ENCODE measurements around the gene EFNA2. TPM values are rescaled to one million over a fixed set of nuclear protein-coding genes. Genes with fewer than 3 reads are reported as not detected.

Gene EFNA2
- total RNA-seq (ENCODE audit: low replicate concordance) = not detected in 2 replicates

DNA sequence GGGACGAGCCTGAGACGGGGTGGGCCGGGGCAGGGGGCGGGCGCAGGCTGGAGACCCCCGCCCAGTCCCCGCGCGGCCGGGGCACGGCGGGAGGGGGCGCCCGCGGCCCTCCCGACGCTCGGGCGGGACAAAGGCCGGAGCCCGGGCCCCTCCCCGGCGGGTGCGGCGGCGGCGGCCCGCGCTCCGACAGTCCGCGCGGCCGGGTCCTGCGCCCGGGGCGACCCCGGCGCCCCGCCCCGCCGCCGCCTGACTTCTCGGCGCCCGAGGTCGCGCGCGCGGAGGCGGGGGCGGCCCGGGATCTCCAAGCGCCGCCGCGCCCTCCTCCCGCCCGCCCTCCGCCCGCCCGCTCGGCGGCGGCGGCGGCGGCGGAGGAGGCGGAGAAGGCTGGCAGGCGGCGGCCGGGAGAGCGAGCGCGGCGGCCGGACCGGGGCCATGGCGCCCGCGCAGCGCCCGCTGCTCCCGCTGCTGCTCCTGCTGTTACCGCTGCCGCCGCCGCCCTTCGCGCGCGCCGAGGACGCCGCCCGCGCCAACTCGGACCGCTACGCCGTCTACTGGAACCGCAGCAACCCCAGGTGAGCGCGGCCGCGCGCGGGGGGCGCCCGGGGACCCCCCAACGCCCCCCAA is at the start of gene EFNA2:
EFNA2 (plus strand) TSS at position 137 of the 624 bp plus-strand sequence; CDS start at position 433, 296 bp downstream.
- H3K4me3 ChIP-seq (ENCODE audit: low read depth, low read length) = peak within 1 kb of the TSS; percentile 28
- DNase-seq (ENCODE audit: low read depth) = no peak
- TF ChIP-seq, protein P1, sequence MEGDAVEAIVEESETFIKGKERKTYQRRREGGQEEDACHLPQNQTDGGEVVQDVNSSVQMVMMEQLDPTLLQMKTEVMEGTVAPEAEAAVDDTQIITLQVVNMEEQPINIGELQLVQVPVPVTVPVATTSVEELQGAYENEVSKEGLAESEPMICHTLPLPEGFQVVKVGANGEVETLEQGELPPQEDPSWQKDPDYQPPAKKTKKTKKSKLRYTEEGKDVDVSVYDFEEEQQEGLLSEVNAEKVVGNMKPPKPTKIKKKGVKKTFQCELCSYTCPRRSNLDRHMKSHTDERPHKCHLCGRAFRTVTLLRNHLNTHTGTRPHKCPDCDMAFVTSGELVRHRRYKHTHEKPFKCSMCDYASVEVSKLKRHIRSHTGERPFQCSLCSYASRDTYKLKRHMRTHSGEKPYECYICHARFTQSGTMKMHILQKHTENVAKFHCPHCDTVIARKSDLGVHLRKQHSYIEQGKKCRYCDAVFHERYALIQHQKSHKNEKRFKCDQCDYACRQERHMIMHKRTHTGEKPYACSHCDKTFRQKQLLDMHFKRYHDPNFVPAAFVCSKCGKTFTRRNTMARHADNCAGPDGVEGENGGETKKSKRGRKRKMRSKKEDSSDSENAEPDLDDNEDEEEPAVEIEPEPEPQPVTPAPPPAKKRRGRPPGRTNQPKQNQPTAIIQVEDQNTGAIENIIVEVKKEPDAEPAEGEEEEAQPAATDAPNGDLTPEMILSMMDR (IDR thresholded peaks at IDR 0.05; ENCODE audit: insufficient read depth, low read length) = no peak

DNA sequence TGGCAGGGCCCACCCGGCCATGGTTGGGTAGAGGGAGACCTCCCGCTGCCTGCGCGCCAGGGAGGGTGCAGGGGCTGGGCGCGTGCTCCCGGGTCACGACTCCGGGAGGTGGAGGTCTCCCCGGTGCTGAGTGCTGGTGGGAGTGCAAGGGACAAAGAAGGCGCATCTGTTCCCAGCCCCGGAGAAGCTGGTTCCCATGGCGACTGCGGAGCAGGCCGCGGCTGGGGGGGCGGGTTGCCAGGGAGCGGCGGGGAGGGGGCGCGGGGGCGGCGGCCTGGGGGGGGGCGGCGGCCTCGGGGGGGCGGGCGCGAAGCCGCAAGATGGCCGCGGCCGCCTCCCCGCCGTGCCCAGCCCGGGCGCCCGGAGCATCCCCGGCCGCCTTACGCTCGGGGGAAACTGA is 49.1 kb upstream of the EFNA2 start:
- TF ChIP-seq, protein P1 (IDR thresholded peaks at IDR 0.05; ENCODE audit: insufficient read depth, low read length) = no peak
- DNase-seq (ENCODE audit: low read depth) = no peak
- H3K4me3 ChIP-seq (ENCODE audit: low read depth, low read length) = peak overlapping the region; percentile 76

DNA sequence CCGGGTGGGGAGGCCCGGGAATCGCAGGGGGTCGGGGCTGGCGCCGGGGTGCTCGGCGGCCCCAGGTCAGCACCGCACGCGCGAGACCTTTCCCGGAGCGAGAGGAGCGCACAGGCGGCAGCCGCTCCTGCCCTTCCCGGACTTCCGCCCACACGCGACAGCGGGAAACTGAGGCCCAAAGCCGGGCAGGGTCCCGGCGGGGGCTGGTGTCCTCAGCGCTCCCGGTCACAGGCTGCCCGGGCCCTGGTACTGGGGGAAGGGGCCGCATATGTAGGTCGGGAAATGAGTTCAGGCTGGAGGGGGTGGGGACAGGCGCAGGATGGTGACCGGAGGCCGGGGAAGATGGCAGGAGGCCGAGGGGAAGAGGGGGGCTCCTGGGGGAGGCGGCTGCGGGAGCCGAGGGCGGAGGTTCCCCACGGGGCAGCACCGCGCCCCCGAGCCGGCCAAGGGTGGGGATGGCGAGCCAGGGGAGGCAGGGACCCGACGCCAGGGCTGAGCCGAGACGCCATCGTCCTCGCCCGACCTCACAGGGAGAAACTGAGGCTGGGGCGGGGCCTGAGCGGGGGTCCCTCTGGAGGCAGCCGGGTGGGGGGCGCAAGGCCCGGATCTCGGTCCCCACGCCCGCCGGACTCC is 48.5 kb upstream of the EFNA2 start:
- DNase-seq (ENCODE audit: low read depth) = no peak
- TF ChIP-seq, protein P1 (IDR thresholded peaks at IDR 0.05; ENCODE audit: insufficient read depth, low read length) = no peak
- peak overlapping the region; percentile 76 for H3K4me3 ChIP-seq (ENCODE audit: low read depth, low read length)

DNA sequence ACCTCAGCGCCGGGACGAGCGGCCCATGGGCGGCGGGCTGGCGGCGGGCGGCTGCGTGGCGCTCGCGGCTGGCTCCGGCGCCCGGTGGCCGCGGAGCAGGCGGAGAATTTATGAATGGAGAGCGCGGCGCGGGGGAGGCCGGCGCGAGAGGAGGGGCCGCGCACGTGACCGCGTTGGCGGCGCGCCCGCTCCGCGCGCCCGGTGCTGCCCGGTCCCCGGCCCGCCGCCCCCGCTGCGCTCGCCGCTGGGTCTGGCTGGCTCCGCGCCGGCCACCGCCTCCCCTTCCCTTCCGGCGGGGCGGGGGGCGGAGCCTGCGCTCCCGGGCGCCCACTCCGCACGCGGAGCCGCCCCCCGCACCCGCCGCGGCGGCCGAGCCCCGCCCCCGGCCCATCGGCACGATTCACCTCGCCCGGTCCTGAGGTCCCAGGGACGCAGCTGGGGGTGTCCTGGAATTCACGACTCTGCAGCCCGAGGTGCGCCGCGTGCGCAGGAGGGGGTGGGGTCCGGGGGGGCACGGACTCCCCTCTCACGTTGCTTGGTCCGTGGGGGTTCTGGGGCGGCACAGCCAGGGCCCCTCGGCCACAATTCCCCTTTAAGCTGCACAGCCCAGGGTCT is 47.8 kb upstream of the EFNA2 start, which contains the start of gene CBARP:
CBARP (minus strand) TSS at position 252 of the 615 bp plus-strand sequence. CDS start 1,905 bp downstream, outside the sequence.
- peak within 1 kb of the TSS; percentile 76 for H3K4me3 ChIP-seq (ENCODE audit: low read depth, low read length)
- TF ChIP-seq, protein P1 (IDR thresholded peaks at IDR 0.05; ENCODE audit: insufficient read depth, low read length) = no peak
- no peak for DNase-seq (ENCODE audit: low read depth)

DNA sequence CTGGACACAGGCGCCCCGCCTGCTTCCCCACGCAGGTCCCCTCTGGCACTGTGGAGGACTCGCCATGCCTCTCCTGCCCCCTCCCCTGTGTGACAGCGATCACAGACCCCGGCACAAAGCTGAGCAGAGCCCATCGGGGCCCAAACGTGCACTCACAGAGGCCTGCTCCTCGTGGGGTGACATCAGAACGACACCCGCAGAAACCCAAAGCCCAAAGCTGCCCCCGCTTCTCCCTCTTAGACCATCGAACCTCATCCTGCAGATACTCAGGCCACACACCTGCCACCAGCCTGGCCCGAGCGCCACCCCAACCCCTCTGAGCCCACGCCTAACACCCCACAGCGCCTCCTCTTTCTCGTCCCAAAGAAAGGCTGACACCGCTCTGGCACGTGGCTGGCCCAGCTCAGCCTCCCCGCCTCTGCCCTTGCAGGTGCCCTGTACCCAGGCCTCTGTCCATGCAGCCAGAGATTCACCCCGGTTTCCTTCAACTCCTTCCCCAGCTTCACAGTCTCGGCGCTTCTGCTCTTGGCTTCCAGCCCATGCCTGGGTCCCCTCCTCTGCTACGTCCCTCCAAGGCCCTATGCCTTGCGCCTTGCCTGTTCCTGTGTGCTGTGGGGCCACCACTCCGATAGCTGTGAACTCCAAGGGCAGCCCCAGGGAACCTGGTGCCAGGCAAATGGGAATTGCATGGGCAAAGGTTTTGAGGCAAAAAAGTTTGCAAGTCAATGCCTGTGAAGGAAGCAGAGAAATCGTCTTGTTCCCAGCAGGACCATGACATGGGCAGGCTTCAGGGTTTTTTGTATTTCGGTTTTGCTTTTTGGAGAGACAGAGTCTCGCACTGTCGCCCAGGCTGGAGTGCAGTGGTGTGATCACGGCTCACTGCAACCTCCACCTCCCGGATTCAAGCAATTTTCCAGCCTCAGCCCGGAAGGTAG is 47.0 kb upstream of the EFNA2 start:
- TF ChIP-seq, protein P1 (IDR thresholded peaks at IDR 0.05; ENCODE audit: insufficient read depth, low read length) = no peak
- H3K4me3 ChIP-seq (ENCODE audit: low read depth, low read length) = peak overlapping the region; percentile 76

DNA sequence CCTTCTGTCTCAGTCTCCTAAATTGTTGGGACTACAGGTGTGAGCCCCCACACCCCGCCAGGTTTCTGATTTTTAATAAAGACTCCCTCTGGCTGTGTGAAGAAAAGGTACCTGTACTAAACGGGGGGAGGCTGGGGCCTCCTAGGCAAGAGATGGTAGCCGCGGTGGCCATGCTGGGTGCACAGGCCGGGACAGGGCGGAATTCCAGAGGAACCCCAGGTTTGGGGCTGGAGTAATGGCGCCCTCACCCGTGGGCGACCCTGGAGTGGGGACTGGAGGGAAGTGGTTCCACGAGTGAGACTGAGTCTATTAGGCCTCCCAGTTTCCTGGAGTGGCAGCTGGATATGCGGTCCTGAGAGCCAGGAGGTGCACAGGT is 46.3 kb upstream of the EFNA2 start:
- H3K4me3 ChIP-seq (ENCODE audit: low read depth, low read length) = no peak overlapping the region
- TF ChIP-seq, protein P1 (IDR thresholded peaks at IDR 0.05; ENCODE audit: insufficient read depth, low read length) = no peak
- DNase-seq (ENCODE audit: low read depth) = no peak

More for the DNA sequence above, 47.0 kb upstream of the EFNA2 start:
- no peak for DNase-seq (ENCODE audit: low read depth)

Measured in fibroblast of the aortic adventitia (primary cell).